C4-2B (cell line): ENCODE measurements around the gene INHBB.

Experiments
- ZFX ChIP-seq: fragments of 450-650 bp; IDR thresholded peaks from 2 replicates; pipeline ENCODE4 v1.6.1; 2017
- TF ChIP-seq, protein P1 (sequence below): fragments of 450-650 bp; conservative IDR thresholded peaks from 2 replicates; pipeline ENCODE4 v1.5.1; 2017; ENCODE audit warnings: mild to moderate bottlenecking

DNA sequence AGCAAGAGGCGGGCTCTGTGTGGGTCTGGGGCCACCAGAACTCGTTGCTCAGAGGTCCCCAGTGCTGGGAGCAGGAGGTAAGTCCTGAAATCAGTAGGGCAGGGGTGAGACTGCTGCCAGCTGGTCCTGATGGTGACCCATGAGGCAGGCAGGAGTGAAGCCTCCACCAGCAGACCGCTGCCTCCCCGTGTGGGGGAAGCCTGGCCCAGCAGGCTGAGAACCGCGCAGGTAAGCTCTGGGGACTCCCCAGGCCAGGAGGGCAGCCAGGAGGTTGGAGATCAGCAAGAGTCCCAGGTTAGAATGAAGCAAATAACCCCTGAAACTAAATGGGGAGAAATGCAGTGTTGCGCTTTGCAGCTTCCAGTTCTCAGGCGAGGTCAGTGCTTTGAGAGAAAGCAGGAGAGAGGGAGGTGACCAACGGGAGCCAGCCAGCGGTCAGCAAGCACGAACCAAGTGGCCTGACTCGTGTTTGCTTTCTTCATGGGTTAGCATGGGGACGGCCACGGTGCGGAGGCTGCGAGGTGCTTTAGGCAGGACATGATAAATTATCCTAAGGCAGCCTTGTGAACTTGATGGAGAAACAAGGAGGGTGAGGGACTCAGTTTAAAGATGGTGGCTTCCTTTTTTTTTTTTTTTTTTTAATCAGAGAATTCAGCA is 26.2 kb downstream of the INHBB start:
- TF ChIP-seq, protein P1, sequence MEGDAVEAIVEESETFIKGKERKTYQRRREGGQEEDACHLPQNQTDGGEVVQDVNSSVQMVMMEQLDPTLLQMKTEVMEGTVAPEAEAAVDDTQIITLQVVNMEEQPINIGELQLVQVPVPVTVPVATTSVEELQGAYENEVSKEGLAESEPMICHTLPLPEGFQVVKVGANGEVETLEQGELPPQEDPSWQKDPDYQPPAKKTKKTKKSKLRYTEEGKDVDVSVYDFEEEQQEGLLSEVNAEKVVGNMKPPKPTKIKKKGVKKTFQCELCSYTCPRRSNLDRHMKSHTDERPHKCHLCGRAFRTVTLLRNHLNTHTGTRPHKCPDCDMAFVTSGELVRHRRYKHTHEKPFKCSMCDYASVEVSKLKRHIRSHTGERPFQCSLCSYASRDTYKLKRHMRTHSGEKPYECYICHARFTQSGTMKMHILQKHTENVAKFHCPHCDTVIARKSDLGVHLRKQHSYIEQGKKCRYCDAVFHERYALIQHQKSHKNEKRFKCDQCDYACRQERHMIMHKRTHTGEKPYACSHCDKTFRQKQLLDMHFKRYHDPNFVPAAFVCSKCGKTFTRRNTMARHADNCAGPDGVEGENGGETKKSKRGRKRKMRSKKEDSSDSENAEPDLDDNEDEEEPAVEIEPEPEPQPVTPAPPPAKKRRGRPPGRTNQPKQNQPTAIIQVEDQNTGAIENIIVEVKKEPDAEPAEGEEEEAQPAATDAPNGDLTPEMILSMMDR, result no peak
- no peak for TF ChIP-seq ZFX
